ENCODE measurements around the gene ZDHHC21. TPM values are rescaled to one million over a fixed set of nuclear protein-coding genes. Genes with fewer than 3 reads are reported as not detected.

ZDHHC21 gene
- polyA plus RNA-seq, 1 experiment: 3.2 TPM

DNA sequence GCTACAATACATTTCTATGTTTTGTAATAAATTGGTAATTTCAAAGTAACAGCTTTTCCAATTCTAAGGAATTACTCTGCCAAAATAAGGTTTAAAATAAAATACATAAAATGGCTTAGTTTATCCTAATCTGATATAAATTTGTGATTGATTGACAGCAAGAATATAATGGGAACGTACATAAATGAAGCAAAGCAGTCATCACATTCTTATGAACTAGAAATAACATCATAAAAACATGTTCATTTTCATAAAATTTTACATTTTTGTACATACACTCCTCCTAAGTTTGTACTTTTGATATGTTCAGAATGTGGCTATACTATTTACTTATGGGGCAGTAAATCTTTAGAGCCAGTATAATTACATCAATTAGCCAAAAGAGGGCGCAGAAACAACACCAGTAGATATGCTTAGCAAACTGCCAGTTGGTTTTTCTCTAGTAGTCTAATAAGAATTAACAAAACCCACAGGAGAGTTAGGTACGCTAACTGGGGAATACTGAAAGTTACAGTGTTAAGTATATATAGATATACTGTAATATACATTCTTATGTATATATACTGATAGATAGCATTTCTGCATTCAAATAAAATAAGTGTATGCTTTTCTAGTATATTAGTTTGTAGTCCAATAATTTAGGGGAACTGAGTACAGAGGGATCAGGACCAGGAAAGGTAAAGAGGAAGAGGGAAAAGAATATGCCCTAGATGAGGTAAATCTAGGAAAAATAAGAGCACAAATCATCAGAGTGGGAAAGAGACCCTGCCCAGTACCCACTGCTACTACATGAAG lies 76.8 kb downstream of the ZDHHC21 start:
- DNase-seq (ENCODE audit: low read depth): peak; percentile 5

GRCh38 chr9:14608540-14608939 lies 84.7 kb downstream of the ZDHHC21 start:
- ChIA-PET CTCF (interaction anchor here (1.1 kb wide), 2 partner anchors 12 to 161 kb away, joined by 3 to 4 read pairs; no protein-coding TSS in a partner anchor), POLR2A (interaction anchor here (0.5 kb wide), 1 partner anchor 84 kb away, joined by 3 read pairs; no protein-coding TSS in a partner anchor)
- no peak for TF ChIP-seq CTCF (IDR thresholded peaks at IDR 0.05; ENCODE audit: insufficient read depth, low read depth, low read length)
- Histone ChIP-seq H3K27me3 (ENCODE audit: control insufficient read depth, insufficient read depth, low read length) (no peaks in the 10 kb centered on the region), H3K36me3 (ENCODE audit: control insufficient read depth, insufficient read depth, low read length) (no peaks in the 10 kb centered on the region), H3K4me3 (ENCODE audit: low read depth, low read length) (no peak overlapping the region)
- DNase-seq (ENCODE audit: low read depth): no peak

More for the DNA sequence above, 76.8 kb downstream of the ZDHHC21 start:
- Histone ChIP-seq H3K36me3 (ENCODE audit: control insufficient read depth, insufficient read depth, low read length) (no peaks in the 10 kb centered on the region; the same call in 1 of the 2 replicates), H3K4me3 (ENCODE audit: low read depth, low read length) (no peak overlapping the region), H3K27me3 (ENCODE audit: control insufficient read depth, insufficient read depth, low read length) (no peaks in the 10 kb centered on the region)
- TF ChIP-seq CTCF (IDR thresholded peaks at IDR 0.05; ENCODE audit: insufficient read depth, low read depth, low read length): peak; percentile 64
- POLR2A ChIA-PET: no interaction called here
- CTCF ChIA-PET: interaction anchor here (0.7 to 1.7 kb wide), 8 partner anchors 9 to 153 kb away, joined by 3 to 12 read pairs (median 4); no protein-coding TSS in a partner anchor

- DNase-seq (ENCODE audit: low read depth): no peak
- no peaks in the 10 kb centered on the region for H3K27me3 ChIP-seq (ENCODE audit: control insufficient read depth, insufficient read depth, low read length)
- H3K36me3 ChIP-seq (ENCODE audit: control insufficient read depth, insufficient read depth, low read length): no peaks in the 10 kb centered on the region
- ChIA-PET CTCF (interaction anchor here (0.8 to 2.3 kb wide), 2 partner anchors 12 to 47 kb away, joined by 3 to 6 read pairs; no protein-coding TSS in a partner anchor), POLR2A (no interaction called here)
- no peak for TF ChIP-seq CTCF (IDR thresholded peaks at IDR 0.05; ENCODE audit: insufficient read depth, low read depth, low read length)
- no peak overlapping the region for H3K4me3 ChIP-seq (ENCODE audit: low read depth, low read length)
Observed at GRCh38 chr9:14597171-14597799, 95.9 kb downstream of the ZDHHC21 start.

- Histone ChIP-seq H3K36me3 (ENCODE audit: control insufficient read depth, insufficient read depth, low read length) (no peaks in the 10 kb centered on the region), H3K4me3 (ENCODE audit: low read depth, low read length) (no peak overlapping the region), H3K27me3 (ENCODE audit: control insufficient read depth, insufficient read depth, low read length) (no peaks in the 10 kb centered on the region)
- CTCF ChIA-PET: interaction anchor here (0.9 kb wide), 1 partner anchor 9 kb away, joined by 3 read pairs; no protein-coding TSS in a partner anchor
- TF ChIP-seq CTCF (IDR thresholded peaks at IDR 0.05; ENCODE audit: insufficient read depth, low read depth, low read length): no peak
- no peak for DNase-seq (ENCODE audit: low read depth)
- POLR2A ChIA-PET: no interaction called here
Observed at GRCh38 chr9:14593406-14593805, 99.8 kb downstream of the ZDHHC21 start.

DNA sequence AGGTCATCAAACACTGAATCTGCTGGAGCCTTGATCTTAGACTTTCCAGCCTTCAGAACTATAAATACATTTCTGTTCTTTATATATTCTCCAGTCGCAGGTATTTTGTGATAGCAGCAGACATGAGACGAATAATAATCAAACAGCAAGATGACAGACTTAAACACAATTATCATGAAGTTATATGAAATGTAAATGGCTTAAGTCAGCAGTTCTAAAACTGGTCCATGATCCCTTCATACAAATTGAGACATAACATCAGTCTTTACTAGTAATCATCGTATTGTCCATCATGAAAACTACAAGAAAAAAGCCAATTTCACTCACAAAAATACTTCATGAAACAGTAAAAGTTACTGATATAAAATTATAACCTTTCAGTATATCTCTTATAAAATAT lies 101.8 kb downstream of the ZDHHC21 start:
- POLR2A ChIA-PET: no interaction called here
- CTCF ChIA-PET: no interaction called here
- Histone ChIP-seq H3K27me3 (ENCODE audit: control insufficient read depth, insufficient read depth, low read length) (no peaks in the 10 kb centered on the region), H3K36me3 (ENCODE audit: control insufficient read depth, insufficient read depth, low read length) (no peaks in the 10 kb centered on the region), H3K4me3 (ENCODE audit: low read depth, low read length) (no peak overlapping the region)
- no peak for TF ChIP-seq CTCF (IDR thresholded peaks at IDR 0.05; ENCODE audit: insufficient read depth, low read depth, low read length)
- DNase-seq (ENCODE audit: low read depth): no peak
